WTC11 (cell line): ENCODE data around the gene SCYL1. TPM values are rescaled to one million over a fixed set of nuclear protein-coding genes. Genes with fewer than 3 reads are reported as not detected.

ENCODE experiments used
- ATAC-seq: fragments of 200-7000 bp; cut with Tn5 transposase; 2 replicates; pipeline ENCODE4 v1.10.0; 2021; ENCODE audit warnings: mild to moderate bottlenecking, moderate library complexity
- CTCF ChIA-PET: fragments of 300-600 bp; sonication (Branson Sonifier 250); formaldehyde crosslinking; loops from one replicate; lab custom pipeline; 2021; ENCODE audit warnings: antibody characterized with exemption; lab: Charles Lee
- POLR2A ChIA-PET: fragments of 350-600 bp; sonication (Branson Sonifier 250); formaldehyde crosslinking; loops from one replicate; lab custom pipeline; 2021; ENCODE audit warnings: antibody characterized with exemption; lab: Charles Lee
- DNase-seq: peaks from one replicate; pipeline ENCODE4 v3.0.0; 2021; ENCODE audit warnings: low spot score
- H3K27ac Mint-ChIP-seq: 2 replicates; pipeline ENCODE4 v1.8.0; 2021; ENCODE audit warnings: mixed read lengths
- H3K27me3 Mint-ChIP-seq: 2 replicates; pipeline ENCODE4 v1.8.0; 2021; ENCODE audit warnings: low read depth, mild to moderate bottlenecking, moderate library complexity, mixed read lengths
- H3K36me3 Mint-ChIP-seq: 2 replicates; pipeline ENCODE4 v1.8.0; 2021; ENCODE audit warnings: mixed read lengths
- H3K4me1 Mint-ChIP-seq: 2 replicates; pipeline ENCODE4 v1.8.0; 2022; ENCODE audit warnings: mixed read lengths
- H3K4me3 Mint-ChIP-seq: 2 replicates; pipeline ENCODE4 v1.8.0; 2021; ENCODE audit warnings: mild to moderate bottlenecking, moderate library complexity, mixed read lengths
- H3K9me3 Mint-ChIP-seq: 2 replicates; pipeline ENCODE4 v1.8.0; 2021; ENCODE audit warnings: mixed read lengths
- ARID4B ChIP-seq: sonication (generic); formaldehyde crosslinking; IDR thresholded peaks from 2 replicates; pipeline ENCODE4 v1.8.0; 2023; ENCODE audit warnings: missing genetic modification reagents, mild to moderate bottlenecking, borderline replicate concordance
- CDX4 ChIP-seq: fragments of 250-450 bp; sonication (Bioruptor Pico); IDR thresholded peaks from 2 replicates; pipeline ENCODE4 v1.9.0; 2021; ENCODE audit warnings: moderate library complexity, mild to moderate bottlenecking, inconsistent platforms, borderline replicate concordance
- EMX1 ChIP-seq: fragments of 250-450 bp; sonication (Bioruptor Pico); IDR thresholded peaks from 2 replicates; pipeline ENCODE4 v1.8.0; 2021; ENCODE audit warnings: mild to moderate bottlenecking
- FOXK1 ChIP-seq: sonication (generic); formaldehyde crosslinking; IDR thresholded peaks from 2 replicates; pipeline ENCODE4 v1.8.0; 2022; ENCODE audit warnings: mild to moderate bottlenecking, moderate library complexity, missing genetic modification reagents
- GTF2I ChIP-seq: fragments of 250-450 bp; sonication (Bioruptor Pico); conservative IDR thresholded peaks from 2 replicates; pipeline ENCODE4 v1.4.0; 2021; ENCODE audit warnings: mild to moderate bottlenecking
- MLX ChIP-seq: sonication (generic); formaldehyde crosslinking; IDR thresholded peaks from 2 replicates; pipeline ENCODE4 v1.8.1; 2023; ENCODE audit warnings: mild to moderate bottlenecking, missing genetic modification reagents, moderate library complexity
- MXD4 ChIP-seq: fragments of 250-450 bp; sonication (Bioruptor Pico); IDR thresholded peaks from 2 replicates; pipeline ENCODE4 v1.8.0; 2021; ENCODE audit warnings: mild to moderate bottlenecking, moderate library complexity, borderline replicate concordance
- MYBL2 ChIP-seq: sonication (generic); formaldehyde crosslinking; IDR thresholded peaks from 2 replicates; pipeline ENCODE4 v1.8.1; 2023; ENCODE audit warnings: mild to moderate bottlenecking, moderate library complexity, missing genetic modification reagents
- NFYB ChIP-seq: sonication (generic); formaldehyde crosslinking; conservative IDR thresholded peaks from 2 replicates; pipeline ENCODE4 v1.8.0; 2022; ENCODE audit warnings: low read depth, missing genetic modification reagents
- OVOL2 ChIP-seq: fragments of 250-450 bp; sonication (Bioruptor Pico); IDR thresholded peaks from 2 replicates; pipeline ENCODE4 v1.9.0; 2021; ENCODE audit warnings: mild to moderate bottlenecking, borderline replicate concordance
- PREB ChIP-seq: sonication (generic); formaldehyde crosslinking; IDR thresholded peaks from 2 replicates; pipeline ENCODE4 v1.8.1; 2022; ENCODE audit warnings: mild to moderate bottlenecking, missing genetic modification reagents, moderate library complexity, borderline replicate concordance
- PRRX2 ChIP-seq: fragments of 250-450 bp; sonication (Bioruptor Pico); IDR thresholded peaks from 2 replicates; pipeline ENCODE4 v1.8.0; 2021; ENCODE audit warnings: mild to moderate bottlenecking
- SOX15 ChIP-seq: fragments of 250-450 bp; sonication (Bioruptor Pico); IDR thresholded peaks from 2 replicates; pipeline ENCODE4 v1.9.0; 2021; ENCODE audit warnings: mild to moderate bottlenecking
- ZNF232 ChIP-seq: sonication (generic); formaldehyde crosslinking; IDR thresholded peaks from 2 replicates; pipeline ENCODE4 v1.8.0; 2022; ENCODE audit warnings: mild to moderate bottlenecking, missing genetic modification reagents
- ZNF263 ChIP-seq: sonication (generic); formaldehyde crosslinking; IDR thresholded peaks from 2 replicates; pipeline ENCODE4 v1.8.1; 2022; ENCODE audit warnings: low read depth, mild to moderate bottlenecking, moderate library complexity, missing genetic modification reagents
- ZNF396 ChIP-seq: fragments of 250-450 bp; sonication (Bioruptor Pico); IDR thresholded peaks from 2 replicates; pipeline ENCODE4 v1.8.0; 2021; ENCODE audit warnings: mild to moderate bottlenecking, moderate library complexity, borderline replicate concordance
- total RNA-seq: library from RNA; stranded (reverse); gene quantifications from 3 replicates; pipeline ENCODE4 v1.2.3, GENCODE V29; 2021
- TF ChIP-seq, protein P1 (sequence below): sonication (generic); formaldehyde crosslinking; IDR thresholded peaks from 2 replicates; pipeline ENCODE4 v1.8.0; 2022; ENCODE audit warnings: mild to moderate bottlenecking, missing genetic modification reagents
- TF ChIP-seq, protein P2 (sequence below): sonication (generic); formaldehyde crosslinking; IDR thresholded peaks from 2 replicates; pipeline ENCODE4 v1.8.0; 2022; ENCODE audit warnings: mild to moderate bottlenecking, missing genetic modification reagents
- TF ChIP-seq, protein P3 (sequence below): sonication (generic); formaldehyde crosslinking; IDR thresholded peaks from 2 replicates; pipeline ENCODE4 v1.8.1; 2022; ENCODE audit warnings: low read depth, missing genetic modification reagents, borderline replicate concordance
- TF ChIP-seq, protein P4 (sequence below): sonication (generic); formaldehyde crosslinking; IDR thresholded peaks from 2 replicates; pipeline ENCODE4 v1.8.1; 2022; ENCODE audit warnings: missing genetic modification reagents, borderline replicate concordance
- TF ChIP-seq, protein P5 (sequence below): fragments of 250-450 bp; sonication (Bioruptor Pico); IDR thresholded peaks from 2 replicates; pipeline ENCODE4 v1.9.0; 2021; ENCODE audit warnings: mild to moderate bottlenecking

Gene SCYL1
- total RNA-seq, 1 experiment from 2014 or later, result 76.8 TPM

DNA sequence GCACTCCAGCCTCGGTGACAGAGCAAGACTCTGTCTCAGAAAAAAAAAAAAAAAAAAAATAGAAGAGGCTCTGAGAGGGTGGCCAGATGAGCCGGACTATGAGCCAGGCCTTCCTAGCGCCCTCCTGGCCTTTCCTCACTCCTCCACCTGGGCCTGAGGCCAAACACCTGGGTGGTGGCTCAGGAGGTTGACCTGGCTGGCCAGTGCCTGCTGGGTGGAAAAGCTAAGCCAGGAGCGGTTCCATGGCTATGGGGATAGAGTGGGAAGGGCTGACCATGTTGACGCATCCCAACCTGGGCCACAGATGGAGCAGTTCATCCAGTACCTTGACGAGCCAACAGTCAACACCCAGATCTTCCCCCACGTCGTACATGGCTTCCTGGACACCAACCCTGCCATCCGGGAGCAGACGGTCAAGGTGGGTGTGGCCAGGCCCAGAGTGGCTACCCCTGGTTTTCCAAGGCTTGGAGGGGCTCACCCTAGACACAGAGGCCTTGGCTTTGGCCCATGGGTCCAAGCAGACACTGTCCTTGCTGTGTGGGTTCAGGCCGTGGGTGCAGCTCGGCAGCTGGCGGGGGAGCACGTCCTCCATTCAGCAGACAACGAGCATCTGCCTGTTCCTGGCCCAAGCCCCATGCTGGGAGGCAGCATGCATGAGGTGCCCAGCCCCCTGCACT is 7.6 kb downstream of the SCYL1 start (continued):
- no peak for TF ChIP-seq EMX1 (CRISPR knock-in tag)
- TF ChIP-seq, protein P1, sequence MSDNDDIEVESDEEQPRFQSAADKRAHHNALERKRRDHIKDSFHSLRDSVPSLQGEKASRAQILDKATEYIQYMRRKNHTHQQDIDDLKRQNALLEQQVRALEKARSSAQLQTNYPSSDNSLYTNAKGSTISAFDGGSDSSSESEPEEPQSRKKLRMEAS, result no peak
- TF ChIP-seq SOX15 (CRISPR knock-in tag), result no peak
- no peak for TF ChIP-seq ZNF232 (CRISPR knock-in tag)
- no peak for TF ChIP-seq NFYB (CRISPR knock-in tag)
- no peak for TF ChIP-seq FOXK1 (CRISPR knock-in tag)
- TF ChIP-seq ZNF263 (CRISPR knock-in tag), result no peak
- TF ChIP-seq MYBL2 (CRISPR knock-in tag), result no peak
- TF ChIP-seq CDX4, result no peak
- no peak for TF ChIP-seq MXD4
- no peak for TF ChIP-seq GTF2I (CRISPR knock-in tag)
- no peak for TF ChIP-seq PRRX2
- TF ChIP-seq, protein P2, sequence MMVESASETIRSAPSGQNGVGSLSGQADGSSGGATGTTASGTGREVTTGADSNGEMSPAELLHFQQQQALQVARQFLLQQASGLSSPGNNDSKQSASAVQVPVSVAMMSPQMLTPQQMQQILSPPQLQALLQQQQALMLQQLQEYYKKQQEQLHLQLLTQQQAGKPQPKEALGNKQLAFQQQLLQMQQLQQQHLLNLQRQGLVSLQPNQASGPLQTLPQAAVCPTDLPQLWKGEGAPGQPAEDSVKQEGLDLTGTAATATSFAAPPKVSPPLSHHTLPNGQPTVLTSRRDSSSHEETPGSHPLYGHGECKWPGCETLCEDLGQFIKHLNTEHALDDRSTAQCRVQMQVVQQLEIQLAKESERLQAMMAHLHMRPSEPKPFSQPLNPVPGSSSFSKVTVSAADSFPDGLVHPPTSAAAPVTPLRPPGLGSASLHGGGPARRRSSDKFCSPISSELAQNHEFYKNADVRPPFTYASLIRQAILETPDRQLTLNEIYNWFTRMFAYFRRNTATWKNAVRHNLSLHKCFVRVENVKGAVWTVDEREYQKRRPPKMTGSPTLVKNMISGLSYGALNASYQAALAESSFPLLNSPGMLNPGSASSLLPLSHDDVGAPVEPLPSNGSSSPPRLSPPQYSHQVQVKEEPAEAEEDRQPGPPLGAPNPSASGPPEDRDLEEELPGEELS, result no peak
- TF ChIP-seq PREB (CRISPR knock-in tag), result no peak

GRCh38 chr11:65535102-65535501 is 10.2 kb downstream of the SCYL1 start:
- ChIA-PET POLR2A (no interaction called here), CTCF (no interaction called here)
- no peak for ATAC-seq
- Mint-ChIP-seq H3K27ac (no peak overlapping the region), H3K9me3 (no peaks in the 10 kb centered on the region), H3K4me3 (no peak overlapping the region), H3K36me3 (peaks cover 19% of the 10 kb centered on the region), H3K27me3 (peaks cover 16% of the 10 kb centered on the region), H3K4me1 (no peaks in the 10 kb centered on the region)
- no peak for DNase-seq
- no peak for TF ChIP-seq OVOL2 (CRISPR knock-in tag)
- TF ChIP-seq, protein P3, sequence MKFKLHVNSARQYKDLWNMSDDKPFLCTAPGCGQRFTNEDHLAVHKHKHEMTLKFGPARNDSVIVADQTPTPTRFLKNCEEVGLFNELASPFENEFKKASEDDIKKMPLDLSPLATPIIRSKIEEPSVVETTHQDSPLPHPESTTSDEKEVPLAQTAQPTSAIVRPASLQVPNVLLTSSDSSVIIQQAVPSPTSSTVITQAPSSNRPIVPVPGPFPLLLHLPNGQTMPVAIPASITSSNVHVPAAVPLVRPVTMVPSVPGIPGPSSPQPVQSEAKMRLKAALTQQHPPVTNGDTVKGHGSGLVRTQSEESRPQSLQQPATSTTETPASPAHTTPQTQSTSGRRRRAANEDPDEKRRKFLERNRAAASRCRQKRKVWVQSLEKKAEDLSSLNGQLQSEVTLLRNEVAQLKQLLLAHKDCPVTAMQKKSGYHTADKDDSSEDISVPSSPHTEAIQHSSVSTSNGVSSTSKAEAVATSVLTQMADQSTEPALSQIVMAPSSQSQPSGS (CRISPR knock-in tag), result no peak
- TF ChIP-seq, protein P4, sequence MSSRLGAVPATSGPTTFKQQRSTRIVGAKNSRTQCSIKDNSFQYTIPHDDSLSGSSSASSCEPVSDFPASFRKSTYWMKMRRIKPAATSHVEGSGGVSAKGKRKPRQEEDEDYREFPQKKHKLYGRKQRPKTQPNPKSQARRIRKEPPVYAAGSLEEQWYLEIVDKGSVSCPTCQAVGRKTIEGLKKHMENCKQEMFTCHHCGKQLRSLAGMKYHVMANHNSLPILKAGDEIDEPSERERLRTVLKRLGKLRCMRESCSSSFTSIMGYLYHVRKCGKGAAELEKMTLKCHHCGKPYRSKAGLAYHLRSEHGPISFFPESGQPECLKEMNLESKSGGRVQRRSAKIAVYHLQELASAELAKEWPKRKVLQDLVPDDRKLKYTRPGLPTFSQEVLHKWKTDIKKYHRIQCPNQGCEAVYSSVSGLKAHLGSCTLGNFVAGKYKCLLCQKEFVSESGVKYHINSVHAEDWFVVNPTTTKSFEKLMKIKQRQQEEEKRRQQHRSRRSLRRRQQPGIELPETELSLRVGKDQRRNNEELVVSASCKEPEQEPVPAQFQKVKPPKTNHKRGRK, result no peak
- TF ChIP-seq ARID4B (CRISPR knock-in tag), result no peak
- TF ChIP-seq, protein P5, sequence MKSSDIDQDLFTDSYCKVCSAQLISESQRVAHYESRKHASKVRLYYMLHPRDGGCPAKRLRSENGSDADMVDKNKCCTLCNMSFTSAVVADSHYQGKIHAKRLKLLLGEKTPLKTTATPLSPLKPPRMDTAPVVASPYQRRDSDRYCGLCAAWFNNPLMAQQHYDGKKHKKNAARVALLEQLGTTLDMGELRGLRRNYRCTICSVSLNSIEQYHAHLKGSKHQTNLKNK (CRISPR knock-in tag), result no peak
- TF ChIP-seq ZNF396 (CRISPR knock-in tag), result no peak
- TF ChIP-seq MLX, result no peak
- TF ChIP-seq CDX4, result no peak
